ENCODE results near the gene CDC20.
A peak's percentile ranks its signal among the peaks of the same experiment; 100 is the strongest.

Gene CDC20

DNA sequence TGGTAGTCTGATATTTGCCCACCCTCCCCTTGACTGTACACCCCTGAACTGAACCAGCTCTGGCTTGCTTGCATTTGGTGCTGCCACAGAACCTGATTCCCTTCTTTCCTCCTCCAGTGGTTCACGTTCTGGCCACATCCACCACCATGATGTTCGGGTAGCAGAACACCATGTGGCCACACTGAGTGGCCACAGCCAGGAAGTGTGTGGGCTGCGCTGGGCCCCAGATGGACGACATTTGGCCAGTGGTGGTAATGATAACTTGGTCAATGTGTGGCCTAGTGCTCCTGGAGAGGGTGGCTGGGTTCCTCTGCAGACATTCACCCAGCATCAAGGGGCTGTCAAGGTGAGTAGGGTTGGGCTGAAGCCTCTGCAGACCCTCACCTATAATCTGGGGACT is 1.8 kb downstream of the CDC20 start:
- TF ChIP-seq TAF1 (IDR thresholded peaks at IDR 0.05; ENCODE audit: borderline replicate concordance, insufficient read depth, low read length) (no peak), POLR2AphosphoS5 (IDR thresholded peaks at IDR 0.05; ENCODE audit: low read depth, low read length) (no peak), FOXP2 (optimal IDR thresholded peaks at IDR 0.05; ENCODE audit: borderline replicate concordance, extremely low read depth, extremely low read length, insufficient read depth) (no peak), SIN3A (IDR thresholded peaks at IDR 0.05; ENCODE audit: borderline replicate concordance, insufficient read depth, low read length) (no peak)
- TF ChIP-seq, protein P1, sequence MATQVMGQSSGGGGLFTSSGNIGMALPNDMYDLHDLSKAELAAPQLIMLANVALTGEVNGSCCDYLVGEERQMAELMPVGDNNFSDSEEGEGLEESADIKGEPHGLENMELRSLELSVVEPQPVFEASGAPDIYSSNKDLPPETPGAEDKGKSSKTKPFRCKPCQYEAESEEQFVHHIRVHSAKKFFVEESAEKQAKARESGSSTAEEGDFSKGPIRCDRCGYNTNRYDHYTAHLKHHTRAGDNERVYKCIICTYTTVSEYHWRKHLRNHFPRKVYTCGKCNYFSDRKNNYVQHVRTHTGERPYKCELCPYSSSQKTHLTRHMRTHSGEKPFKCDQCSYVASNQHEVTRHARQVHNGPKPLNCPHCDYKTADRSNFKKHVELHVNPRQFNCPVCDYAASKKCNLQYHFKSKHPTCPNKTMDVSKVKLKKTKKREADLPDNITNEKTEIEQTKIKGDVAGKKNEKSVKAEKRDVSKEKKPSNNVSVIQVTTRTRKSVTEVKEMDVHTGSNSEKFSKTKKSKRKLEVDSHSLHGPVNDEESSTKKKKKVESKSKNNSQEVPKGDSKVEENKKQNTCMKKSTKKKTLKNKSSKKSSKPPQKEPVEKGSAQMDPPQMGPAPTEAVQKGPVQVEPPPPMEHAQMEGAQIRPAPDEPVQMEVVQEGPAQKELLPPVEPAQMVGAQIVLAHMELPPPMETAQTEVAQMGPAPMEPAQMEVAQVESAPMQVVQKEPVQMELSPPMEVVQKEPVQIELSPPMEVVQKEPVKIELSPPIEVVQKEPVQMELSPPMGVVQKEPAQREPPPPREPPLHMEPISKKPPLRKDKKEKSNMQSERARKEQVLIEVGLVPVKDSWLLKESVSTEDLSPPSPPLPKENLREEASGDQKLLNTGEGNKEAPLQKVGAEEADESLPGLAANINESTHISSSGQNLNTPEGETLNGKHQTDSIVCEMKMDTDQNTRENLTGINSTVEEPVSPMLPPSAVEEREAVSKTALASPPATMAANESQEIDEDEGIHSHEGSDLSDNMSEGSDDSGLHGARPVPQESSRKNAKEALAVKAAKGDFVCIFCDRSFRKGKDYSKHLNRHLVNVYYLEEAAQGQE (IDR thresholded peaks at IDR 0.05; ENCODE audit: insufficient read depth in 1 of 2, low read depth in 2 of 2, low read length in 2 of 2), result no peak

DNA sequence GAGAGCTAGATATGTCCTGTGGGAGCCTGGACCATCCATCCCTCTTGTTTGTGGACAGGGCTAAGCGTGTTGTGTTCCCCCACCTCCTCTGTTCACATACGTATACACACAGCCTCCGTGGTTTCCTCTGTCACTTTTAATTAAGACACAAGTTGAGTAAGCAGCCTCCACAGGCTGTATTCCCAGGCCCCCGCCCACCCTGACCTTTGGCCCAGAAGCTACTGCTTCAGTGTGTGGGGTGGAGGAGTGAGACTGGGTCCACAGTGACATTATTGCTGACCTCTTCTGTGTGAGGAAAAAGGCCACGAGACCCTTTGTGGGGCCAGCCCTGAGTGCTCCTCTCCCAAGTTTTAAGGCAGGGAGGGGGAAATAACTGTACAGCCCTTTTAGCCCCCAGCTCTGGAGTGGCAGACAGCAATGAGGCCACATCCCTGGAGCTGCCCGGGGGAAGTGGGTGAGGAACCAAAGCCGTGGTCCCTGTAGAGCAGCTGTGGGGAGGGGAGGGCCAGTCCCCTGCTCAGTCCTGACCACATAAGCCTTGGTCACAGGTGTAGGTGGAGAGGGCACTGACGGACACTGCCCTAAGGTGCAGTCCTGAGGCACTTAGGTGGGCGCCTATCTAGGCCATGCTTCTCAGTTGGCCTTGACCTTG is 4.6 kb downstream of the CDC20 start:
- TF ChIP-seq TAF1 (IDR thresholded peaks at IDR 0.05; ENCODE audit: borderline replicate concordance, insufficient read depth, low read length) (peak; percentile 28; the same call in 1 of the 2 replicates), POLR2AphosphoS5 (IDR thresholded peaks at IDR 0.05; ENCODE audit: low read depth, low read length) (peak; percentile 53; the same call in 1 of the 2 replicates)
- TF ChIP-seq, protein P1 (IDR thresholded peaks at IDR 0.05; ENCODE audit: insufficient read depth in 1 of 2, low read depth in 2 of 2, low read length in 2 of 2), result no peak

DNA sequence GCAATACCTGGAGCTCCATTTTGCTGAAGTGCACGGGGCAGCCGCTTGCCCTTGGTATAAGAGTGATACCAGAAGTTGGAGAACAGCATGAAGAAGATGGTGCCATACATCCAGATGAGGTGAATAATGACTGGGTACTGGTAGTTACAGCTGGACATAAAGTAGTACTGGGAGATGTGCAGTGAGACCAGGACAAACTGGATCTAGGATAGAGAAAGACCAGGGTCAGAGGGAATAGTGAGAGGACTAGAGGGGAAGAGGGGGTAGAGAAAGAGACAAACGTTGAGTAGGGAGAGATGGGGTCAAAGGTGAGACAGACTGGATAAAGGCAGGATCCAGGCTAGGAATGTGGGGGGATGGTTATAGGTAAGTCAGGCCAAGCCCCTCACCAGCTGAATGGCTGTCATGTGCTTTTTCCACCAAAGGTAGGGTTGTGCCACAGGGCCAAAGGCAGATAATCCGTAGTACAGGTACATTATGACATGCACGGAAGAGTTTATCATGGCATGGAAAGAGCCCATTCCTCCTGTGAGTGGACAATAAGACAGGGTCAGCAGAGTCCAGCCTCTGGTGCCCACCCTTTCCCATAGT is 5.2 kb downstream of the CDC20 start:
- TF ChIP-seq POLR2AphosphoS5 (IDR thresholded peaks at IDR 0.05; ENCODE audit: low read depth, low read length) (no peak), FOXP2 (optimal IDR thresholded peaks at IDR 0.05; ENCODE audit: borderline replicate concordance, extremely low read depth, extremely low read length, insufficient read depth) (no peak), TAF1 (IDR thresholded peaks at IDR 0.05; ENCODE audit: borderline replicate concordance, insufficient read depth, low read length) (no peak), SIN3A (IDR thresholded peaks at IDR 0.05; ENCODE audit: borderline replicate concordance, insufficient read depth, low read length) (no peak)
- TF ChIP-seq, protein P1 (IDR thresholded peaks at IDR 0.05; ENCODE audit: insufficient read depth in 1 of 2, low read depth in 2 of 2, low read length in 2 of 2), result no peak

DNA sequence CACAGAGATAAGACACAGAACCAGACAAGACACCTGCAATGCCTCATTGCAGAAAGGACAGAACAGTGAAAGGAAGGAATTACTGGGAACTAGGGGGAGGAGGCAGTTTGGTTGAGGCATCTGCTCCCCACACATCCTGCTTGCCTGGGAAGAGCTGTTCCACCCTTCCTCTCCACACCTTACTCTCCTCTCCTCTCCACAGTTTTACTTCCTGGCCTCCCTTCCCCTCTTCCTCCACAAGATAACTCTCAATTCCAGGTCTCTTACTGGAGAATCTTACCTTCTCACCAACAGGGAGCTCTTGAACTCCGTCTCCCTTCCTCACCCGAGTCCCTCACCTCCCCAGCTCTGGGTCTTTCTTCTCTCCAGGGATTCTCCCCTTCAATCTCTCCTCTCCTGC is 6.9 kb downstream of the CDC20 start:
- TF ChIP-seq TAF1 (IDR thresholded peaks at IDR 0.05; ENCODE audit: borderline replicate concordance, insufficient read depth, low read length), result no peak
- TF ChIP-seq POLR2AphosphoS5 (IDR thresholded peaks at IDR 0.05; ENCODE audit: low read depth, low read length), result no peak; the same call in 1 of the 2 replicates
- TF ChIP-seq SIN3A (IDR thresholded peaks at IDR 0.05; ENCODE audit: borderline replicate concordance, insufficient read depth, low read length), result no peak

DNA sequence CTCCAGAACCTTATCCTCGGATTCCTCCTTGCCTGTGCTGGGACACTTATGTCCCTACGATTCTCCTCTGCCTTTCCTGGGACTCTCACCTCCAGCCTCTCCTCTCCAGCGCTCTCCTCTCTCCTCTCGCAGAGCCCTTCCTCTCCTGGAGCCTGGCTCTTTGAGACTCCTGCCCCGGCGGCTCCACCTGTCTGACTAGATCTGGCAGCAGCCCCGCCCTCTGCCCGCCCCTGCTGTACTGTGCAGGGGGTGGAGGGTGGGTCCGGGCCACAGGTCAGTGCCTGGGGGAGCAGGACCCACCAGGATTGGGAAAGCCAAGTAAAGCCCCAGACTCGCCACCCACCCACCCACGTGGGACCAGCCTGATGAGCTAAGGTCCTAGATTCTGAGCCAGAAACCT is 7.4 kb downstream of the CDC20 start:
- TF ChIP-seq TAF1 (IDR thresholded peaks at IDR 0.05; ENCODE audit: borderline replicate concordance, insufficient read depth, low read length) (no peak), SIN3A (IDR thresholded peaks at IDR 0.05; ENCODE audit: borderline replicate concordance, insufficient read depth, low read length) (no peak), FOXP2 (optimal IDR thresholded peaks at IDR 0.05; ENCODE audit: borderline replicate concordance, extremely low read depth, extremely low read length, insufficient read depth) (no peak), POLR2AphosphoS5 (IDR thresholded peaks at IDR 0.05; ENCODE audit: low read depth, low read length) (no peak)
- TF ChIP-seq, protein P1 (IDR thresholded peaks at IDR 0.05; ENCODE audit: insufficient read depth in 1 of 2, low read depth in 2 of 2, low read length in 2 of 2), result no peak
